HG03575 (cell line): Measurements from ENCODE around the gene ZBTB16.
"Not testable (repeated sequence)": the region's sequence is repeated elsewhere in the genome, so short reads cannot be mapped to it uniquely, and the experiment has no call there.

Source experiments
- ATAC-seq: cut with Tn5 transposase; IDR thresholded peaks from one replicate; pipeline ENCODE4 v1.9.1; 2021; ENCODE audit not compliant: unreplicated experiment, insufficient number of reproducible peaks, low FRiP score; ENCODE audit errors: extremely low read depth

ZBTB16 gene

DNA sequence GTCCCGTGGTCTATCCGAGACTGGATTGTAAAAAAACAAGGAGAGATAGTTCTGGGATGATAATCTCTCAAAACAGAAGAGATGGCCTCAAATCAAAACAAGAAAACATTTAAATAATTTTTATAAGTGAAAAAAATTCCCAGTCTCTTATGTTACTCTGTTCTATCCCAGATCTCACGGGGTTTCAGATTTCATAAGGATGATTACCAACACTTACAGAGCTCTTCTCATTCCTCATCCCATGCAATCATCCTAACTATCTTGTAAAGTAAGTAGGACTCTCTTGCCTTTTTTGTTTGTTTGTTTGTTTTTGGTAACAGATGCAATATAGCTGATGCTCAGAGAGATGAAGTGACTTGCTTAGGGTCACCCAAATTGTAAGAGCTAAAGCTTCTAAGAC lies 20.0 kb upstream of the ZBTB16 start:
- no peak for ATAC-seq

DNA sequence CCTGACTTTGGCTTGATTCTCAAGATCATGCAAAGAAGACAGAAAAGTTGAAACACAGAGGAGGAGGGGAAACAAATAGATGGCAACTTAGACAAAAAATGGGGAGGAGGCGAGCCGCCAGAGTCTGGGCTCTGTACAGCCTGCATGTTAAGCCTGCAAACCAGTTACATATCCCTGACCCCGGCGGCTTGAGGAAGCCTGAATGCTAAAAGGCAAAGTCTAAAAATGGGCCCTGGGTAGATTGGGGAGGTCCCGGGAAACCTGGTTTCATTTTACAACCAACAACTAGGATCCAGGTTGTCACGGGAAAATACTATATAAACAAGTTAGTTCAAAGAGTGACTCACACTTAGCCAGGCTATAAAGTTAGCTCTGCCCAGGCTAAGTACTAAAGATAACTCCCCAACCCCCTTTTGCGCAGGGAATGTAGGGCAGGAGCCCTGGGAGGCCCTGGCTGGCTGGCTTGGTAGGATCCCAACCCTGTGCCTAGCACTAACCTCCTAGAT lies 18.8 kb upstream of the ZBTB16 start:
- no peak for ATAC-seq

DNA sequence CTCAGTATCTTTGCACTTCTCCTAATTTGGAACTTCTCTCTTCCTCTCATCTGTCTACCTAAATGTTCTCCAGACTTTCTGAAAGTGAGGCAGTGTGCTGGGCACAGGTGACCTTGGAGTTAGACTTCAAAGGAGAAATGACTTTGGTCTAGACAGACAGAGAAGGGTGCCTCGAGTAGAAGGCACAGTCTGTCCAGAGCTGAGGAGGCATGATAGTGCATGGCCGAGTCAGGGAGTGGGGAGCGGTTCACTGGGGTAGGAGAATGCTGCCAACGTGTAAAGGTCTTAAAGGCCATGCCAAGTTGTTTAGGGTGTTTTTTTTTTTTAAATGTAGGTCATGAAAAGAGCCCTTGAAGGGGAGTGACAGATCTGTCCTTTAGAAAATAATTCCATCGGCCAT lies 17.3 kb upstream of the ZBTB16 start:
- no peak for ATAC-seq

DNA sequence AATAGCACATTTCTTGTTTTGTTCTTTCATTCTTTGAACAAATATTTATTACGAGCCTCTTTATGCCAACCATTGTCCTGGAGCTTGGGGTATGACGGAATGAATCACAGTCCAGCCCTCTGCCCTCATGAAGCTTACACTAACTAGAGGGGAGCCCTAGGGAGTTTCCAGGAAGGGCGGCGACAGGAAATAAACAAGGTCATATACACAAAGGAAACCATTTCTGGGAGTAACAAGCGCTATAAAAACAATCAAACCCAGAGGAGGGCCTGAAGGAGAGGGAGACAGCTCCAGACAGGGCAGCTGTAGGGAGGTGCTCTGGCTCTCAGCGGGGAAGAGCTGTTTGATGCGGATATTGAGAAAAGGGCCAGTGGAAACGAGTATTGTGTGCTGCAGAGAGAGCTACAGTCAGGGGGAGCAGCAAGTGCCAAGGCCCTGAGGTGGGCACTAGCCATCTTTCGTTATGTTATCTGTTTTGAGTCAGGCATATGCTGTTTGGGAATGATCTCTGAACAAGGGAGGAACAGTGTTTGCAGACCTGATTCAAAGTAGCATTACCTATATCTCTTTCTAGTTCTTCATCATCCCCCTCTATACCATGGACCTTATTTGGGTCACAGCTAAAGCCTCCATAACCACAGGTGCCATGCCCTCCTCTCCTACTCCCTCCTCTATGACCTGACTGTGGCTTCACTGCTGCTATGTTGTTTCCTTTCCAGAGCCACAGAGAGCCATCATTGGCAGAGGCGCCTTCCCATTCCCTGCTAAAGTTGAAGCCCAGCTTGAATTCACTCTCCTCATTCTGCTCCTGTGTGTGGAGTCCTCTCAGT lies 15.3 kb upstream of the ZBTB16 start:
- ATAC-seq: no peak

DNA sequence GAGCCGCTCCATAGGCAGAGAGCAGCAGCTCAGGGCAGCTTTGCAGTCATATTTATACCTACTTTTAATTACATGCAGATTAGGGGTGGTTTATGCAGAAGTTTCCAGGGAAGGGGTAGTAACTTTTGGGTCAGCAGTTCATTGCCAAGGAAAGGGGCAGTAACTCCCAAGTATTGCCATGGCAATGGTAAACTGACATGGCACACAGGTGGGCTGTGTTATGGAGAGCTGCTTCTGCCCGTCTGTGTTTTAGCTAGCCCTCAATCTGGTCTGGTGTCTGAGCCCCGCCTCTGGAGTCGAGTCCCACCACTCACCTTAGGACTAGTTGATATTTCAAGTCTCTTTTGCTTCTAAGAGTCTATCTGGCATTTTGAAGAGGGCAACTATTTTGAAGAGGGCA lies 12.2 kb upstream of the ZBTB16 start:
- ATAC-seq: no peak

DNA sequence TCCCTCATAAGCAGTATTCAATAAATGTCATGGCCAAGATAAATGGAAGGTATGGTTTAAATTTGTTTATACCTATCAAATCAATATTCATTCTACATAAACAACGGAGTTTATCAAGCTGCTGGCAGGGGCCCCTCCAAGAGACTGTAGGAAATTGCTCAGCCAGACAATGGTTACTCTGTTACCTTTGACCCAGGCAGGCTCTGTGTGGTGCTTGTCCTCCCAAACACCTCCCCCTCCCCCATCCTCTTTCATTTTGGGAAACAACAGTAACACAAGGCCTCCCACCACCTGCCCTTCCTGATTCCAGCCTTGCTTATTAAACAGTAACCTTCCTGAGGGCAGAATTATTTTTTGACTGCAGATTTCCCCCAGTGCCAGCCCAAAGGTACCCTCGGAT lies 10.5 kb upstream of the ZBTB16 start:
- ATAC-seq: no peak

DNA sequence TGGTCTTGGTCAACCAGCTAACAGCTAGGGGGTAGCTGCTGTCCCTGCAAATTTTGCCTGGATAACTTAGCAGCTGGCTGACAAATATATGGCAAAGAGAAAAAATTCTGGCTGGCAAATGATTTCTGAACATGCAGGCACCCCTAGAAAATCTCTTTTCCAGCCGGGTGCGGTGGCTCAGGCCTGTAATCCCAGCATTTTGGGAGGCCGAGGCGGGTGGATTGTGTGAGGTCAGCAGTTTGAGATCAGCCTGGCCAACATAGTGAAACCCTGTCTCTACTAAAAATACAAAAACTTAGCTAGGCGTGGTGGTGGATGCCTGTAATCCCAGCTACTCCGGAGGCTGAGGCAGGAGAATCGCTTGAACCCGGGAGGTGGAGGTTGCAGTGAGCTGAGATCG lies 9.7 kb upstream of the ZBTB16 start:
- not testable (repeated sequence) for ATAC-seq

DNA sequence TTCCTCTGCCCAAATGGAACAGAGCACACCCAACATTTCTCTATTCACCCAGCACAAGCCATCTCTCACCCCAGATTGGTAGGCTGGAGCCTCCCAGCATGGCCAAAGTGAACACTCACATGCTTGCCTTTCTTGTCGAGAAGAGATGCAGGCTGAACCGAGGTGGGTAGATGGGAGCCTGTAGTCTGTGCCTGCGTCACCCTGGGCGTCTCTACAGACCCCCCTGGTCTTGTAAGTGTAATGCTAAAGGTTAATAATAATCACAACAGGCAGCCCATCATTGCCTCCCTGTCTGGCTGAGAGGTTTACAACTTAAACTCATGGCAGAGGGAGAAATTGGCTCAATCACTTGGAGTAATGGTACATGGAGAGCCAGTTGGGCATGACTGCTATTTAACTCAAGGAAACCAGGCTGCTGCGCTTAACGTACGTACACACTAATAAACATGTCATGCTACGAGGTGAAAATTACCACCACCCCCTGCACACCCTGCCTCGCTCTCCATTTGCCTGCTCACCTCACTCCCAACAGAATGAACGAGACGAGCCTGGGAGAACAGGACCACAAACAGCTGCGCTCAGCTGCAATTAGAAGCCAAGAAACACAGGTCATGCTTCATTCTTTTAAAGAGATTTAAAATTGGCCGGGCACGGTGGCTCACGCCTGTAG lies 9.1 kb upstream of the ZBTB16 start:
- no peak for ATAC-seq

DNA sequence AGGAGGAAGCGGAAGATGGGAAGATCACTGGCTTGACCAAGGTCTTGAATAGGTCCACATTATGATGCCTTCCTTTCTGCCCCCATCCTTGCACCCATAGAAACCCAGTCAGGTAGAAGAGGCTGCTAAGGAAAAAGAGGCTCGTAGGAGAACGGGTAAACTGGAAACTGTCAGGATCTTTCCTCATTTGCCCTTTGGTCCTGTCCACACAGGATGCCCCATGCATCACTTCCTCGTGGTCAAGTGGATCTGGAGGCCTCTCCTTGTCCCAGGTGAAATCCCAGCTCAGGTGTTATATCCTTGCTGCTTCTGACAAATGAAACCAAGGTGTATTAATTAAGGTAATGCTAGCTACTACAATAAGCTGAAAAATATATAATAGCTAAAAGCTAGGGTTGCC lies 8.0 kb upstream of the ZBTB16 start:
- no peak for ATAC-seq

DNA sequence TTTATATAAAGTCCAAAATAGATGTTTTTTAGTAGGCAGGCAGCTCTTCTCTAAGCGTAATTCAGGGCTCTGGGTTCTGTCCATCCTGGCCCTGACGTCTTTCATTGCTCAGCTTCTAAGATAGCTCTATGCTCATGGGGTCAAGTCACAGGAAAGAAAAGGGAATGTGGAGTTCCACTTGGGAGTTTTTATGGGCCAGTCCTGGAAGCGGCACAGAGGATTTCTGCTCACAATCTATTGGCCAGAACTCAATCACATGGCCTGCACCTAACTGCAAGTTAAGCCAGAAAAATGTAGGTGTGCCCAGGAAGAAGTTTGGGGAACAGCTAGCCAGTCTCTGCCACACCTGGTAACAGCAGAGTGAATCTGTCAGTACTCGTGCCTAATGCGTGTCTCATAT lies 7.4 kb upstream of the ZBTB16 start:
- ATAC-seq: no peak

DNA sequence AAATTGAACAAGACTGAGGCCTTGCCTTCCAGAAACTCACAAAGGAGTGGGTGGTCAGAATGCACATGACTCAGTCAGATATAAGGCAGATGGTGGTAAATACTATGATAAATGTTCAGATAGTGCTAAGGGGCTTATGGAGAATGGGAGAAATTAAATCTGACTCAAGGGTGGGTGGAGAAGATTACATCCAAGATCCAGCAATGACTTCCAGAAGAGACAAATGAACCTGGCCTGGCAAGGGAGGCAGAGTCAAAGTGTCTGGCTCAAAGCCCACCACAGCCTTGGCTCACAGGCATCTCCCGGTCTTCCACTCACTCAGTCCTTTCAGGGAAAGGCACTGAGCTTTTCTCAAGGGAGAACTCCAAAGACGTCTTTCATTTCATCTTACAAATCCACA lies 6.1 kb upstream of the ZBTB16 start:
- ATAC-seq: no peak

DNA sequence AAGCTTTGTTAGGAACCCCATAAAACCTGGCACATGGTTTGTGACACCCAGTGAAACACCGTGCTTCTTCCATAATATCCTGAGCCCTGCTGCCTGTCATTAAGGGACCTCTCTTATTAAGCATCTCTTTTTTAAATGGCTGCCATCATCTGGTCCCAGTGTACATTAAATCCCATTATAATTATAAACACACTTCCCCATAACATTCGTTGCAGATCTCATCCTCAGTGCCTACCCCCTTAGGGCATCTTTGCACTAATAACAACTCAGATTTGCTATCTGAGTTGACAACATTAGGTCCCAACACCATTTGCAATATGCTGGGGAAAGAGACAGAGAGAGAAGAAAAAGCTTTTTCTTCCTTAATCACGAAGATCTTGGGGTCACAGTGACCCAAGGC lies 4.7 kb upstream of the ZBTB16 start:
- ATAC-seq: no peak

DNA sequence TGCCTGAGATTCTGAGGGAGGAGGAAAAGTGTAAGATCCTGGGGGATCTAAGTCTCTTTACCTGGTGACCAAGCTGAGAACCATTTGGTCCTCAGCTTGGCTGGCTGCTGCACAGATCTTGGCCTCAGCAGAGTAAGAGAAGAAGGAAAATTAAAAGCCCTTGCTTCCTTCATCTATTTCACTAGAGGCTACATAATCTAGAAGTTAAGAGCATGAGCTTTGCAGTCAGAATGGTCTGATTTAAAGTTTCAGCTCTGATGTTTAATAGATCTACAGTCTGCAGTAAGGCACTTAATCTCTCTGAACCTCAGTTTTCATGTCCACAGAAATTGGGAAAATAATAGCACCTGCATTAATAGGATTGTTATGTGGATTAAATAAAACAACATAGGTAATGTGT lies 3.1 kb upstream of the ZBTB16 start:
- no peak for ATAC-seq

DNA sequence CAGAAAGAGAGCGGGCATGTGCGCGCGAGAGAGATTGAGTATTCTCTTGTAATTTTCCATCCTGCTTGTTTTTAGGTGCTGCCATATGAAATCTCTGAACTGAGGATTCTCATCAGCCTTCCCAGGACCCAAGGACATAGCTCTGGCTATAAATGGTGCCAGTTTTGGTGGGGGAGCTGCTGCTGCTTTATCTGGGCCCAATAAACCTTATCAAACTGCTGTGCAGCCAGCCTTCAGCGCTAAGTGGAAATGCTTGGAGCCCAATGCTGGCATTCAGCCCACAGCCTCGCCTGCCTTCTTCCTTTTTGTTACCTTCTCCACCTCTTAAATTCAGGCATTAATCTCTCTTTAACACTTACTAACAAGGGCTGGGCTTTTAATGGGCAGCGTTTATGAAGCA lies 2.4 kb upstream of the ZBTB16 start:
- ATAC-seq: no peak

DNA sequence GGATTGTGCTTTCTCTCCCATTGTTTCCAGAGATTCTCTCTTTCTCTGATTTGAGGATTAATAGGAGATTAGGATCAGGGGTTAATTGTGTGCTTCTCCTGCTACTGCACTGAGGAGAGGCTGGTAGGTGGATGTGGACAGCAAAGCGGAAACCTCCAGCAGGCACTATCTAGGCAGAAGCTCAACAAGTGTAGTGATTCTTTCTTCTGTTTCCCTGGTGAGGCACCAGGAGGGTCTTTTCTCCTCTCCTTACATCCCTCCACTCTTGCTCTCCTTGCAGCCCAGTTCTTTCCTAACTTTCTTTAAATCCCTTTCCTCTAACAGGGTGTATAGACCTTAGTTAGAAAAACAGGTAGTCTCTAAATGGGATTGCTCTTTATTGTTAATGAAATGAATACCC lies 1.9 kb upstream of the ZBTB16 start:
- no peak for ATAC-seq

DNA sequence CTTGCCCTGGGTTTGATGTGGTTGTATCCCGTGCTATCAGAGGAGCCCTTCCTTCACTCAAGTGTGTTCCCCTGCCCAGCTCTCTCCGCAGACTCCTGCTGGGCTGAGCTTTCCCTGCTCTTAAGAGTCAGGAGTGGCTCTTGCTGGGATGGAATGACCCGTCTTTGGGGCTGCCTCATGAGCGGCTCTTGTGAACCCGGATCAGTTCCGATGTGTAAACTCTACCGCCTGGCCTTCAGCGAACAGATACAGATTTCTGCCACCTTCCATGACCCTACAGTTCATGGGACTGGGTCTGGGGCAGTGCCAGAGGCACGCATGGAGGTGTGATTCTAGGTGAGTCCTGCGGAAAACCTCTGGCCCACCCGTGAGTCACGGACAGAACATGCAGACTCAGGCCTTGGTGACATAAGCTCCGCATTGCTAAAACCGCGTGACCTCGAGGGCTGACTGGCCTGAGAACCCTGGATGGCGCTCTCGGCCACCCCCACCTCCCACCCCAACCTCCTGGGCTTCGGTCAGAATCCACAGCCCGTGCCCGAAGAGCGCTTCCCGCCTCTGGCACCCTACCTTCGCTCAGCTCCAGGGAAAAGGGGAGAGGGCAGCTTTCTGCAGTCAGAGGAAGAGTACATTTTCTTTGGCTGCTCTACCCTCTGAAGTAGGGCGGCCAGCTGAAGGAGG lies 1.3 kb upstream of the ZBTB16 start:
- no peak for ATAC-seq

DNA sequence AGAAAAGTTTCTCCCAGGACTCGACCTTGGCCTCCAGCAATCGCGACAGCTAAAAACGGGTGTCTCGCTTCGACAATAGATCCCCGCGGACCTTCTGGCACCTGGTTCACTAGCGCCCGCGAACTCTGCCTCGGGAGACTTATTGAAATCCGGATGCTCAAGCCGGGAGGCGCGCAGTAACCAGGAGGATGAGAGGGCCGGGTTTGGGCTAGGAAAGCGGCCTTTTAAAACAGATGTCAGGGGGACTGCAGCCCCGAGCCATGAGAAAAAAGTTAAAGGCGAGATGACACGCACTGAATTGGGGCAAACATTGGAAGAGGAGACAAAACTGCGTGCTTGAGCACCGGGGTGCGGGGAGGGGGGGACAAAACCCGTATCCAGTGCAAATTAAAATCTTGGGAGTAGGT lies 637 bp upstream of the ZBTB16 start:
- no peak for ATAC-seq

DNA sequence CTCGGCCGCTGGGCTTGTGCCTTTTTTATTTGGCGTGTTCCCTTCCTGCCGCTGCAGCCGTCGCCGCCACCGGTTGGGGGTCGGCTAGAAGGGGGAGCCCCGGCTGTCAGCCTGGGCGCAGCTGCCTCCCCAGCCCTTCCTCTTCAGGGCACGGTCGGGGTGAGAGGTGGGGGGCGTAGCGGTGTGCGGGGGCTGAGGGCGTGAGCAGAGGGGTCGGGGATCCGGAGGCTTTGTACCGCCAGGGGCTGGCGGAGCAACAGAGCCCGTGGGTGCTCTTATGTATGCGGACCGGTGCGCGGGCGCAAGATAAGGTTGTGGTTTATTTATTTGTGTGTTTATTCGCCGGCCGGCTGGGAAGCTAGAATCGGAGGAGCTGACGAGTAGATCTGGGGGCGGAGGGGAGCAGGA lies 477 bp downstream of the ZBTB16 start:
- ATAC-seq: no peak

DNA sequence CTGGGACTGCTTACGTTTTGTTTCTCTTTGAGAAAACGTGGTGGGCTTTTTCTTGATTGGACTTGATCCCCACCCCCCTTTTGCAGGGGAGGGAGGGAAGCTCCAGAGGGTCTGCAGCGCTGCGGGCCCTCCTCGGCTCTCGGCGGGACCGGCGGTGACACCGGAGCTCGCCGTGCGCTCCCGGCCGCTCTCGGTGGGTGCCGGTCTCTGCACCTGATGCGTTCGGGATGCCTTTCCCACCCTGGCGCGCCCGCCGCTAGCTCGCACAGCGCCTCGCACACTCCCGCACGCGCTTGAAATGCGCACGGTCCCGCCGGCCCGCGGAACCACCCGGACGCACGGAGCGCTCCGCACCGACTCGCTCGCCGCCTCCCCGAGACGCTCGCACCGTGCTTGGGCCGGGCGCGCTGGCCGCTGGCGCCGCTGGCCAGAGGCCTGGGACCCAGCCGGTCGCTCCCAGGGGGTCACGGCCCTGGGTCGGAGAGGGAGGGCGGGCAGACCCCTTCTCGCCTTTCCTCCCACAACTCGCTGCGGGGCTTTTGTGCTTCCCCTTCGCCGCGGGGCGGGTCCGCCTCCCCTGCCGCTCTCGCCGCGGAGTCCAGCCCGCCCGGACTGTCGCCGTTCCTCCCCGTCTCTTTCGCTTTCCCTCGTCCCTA lies 1.0 kb downstream of the ZBTB16 start:
- ATAC-seq: no peak
